Urinary bladder (tissue), 4 donors: ENCODE results near the gene ZNRF2. TPM values are rescaled to one million over a fixed set of nuclear protein-coding genes. Genes with fewer than 3 reads are reported as not detected.

ENCODE experiments used
- DNase-seq: peaks from one replicate; pipeline ENCODE4 v3.0.0-alpha.2; 2015; ENCODE audit errors: extremely low spot score
- H3K27ac ChIP-seq: one replicate; pipeline ENCODE4 v1.5.1; 2013; ENCODE audit warnings: low read depth, mild to moderate bottlenecking, moderate library complexity
- H3K36me3 ChIP-seq: one replicate; pipeline ENCODE4 v1.6.1; 2013; ENCODE audit warnings: mild to moderate bottlenecking, moderate library complexity; ENCODE audit not compliant: insufficient read depth
- H3K4me1 ChIP-seq: one replicate; pipeline ENCODE4 v1.6.1; 2013; ENCODE audit warnings: mild to moderate bottlenecking, moderate library complexity; ENCODE audit not compliant: insufficient read depth
- H3K4me3 ChIP-seq: one replicate; pipeline ENCODE4 v1.5.1; 2013; ENCODE audit warnings: low read depth, low read length
- WGBS: extraction: QIAGEN DNeasy Blood & Tissue Kit; methylation state at CpG from one replicate; pipeline ENCODE4 v1.1.7; 2013; 5-methylcytosine and 5-hydroxymethylcytosine counted together
- polyA plus RNA-seq: library from polyadenylated mRNA; stranded (reverse); fragments of 200-250 nt; gene quantifications from one replicate; pipeline ENCODE4 v1.2.3, GENCODE V29; 2013
- total RNA-seq: library from RNA; depleted of rRNA; stranded (reverse); fragments of >200 nt; gene quantifications from one replicate; pipeline ENCODE4 v1.2.3, GENCODE V29; 2014
- donor health status: healthy with polysubstance abuse.
- donor health status: healthy.

ZNRF2 gene
- total RNA-seq (40.0 TPM), polyA plus RNA-seq (5.6 TPM)

- WGBS: under 1% methylated on average over 96 of the region's 96 CpGs
- Histone ChIP-seq H3K36me3 (no peaks in the 10 kb centered on the region), H3K4me3 (peak within 1 kb of the TSS; percentile 89), H3K27ac (peak within 1 kb of the TSS; percentile 100), H3K4me1 (no peaks in the 10 kb centered on the region)
- DNase-seq: peak; percentile 90
These were observed at the start of gene ZNRF2 for GRCh38 chr7:30284298-30285066. Gene ZNRF2, plus strand, starts transcription at chr7:30284597. Its CDS starts 761 bp downstream, at chr7:30285358.

- WGBS: 72% methylated on average over 1 of the region's 1 CpG
- no peak overlapping the region for H3K27ac ChIP-seq
- H3K36me3 ChIP-seq: no peaks in the 10 kb centered on the region
- no peak overlapping the region for H3K4me3 ChIP-seq
- no peak for DNase-seq
- H3K4me1 ChIP-seq: no peaks in the 10 kb centered on the region
These were observed 47.1 kb upstream of the ZNRF2 start for GRCh38 chr7:30237271-30237695.

GRCh38 chr7:30238721-30239441, 45.5 kb upstream of the ZNRF2 start:
- Histone ChIP-seq H3K36me3 (no peaks in the 10 kb centered on the region), H3K4me1 (no peaks in the 10 kb centered on the region), H3K4me3 (no peak overlapping the region), H3K27ac (no peak overlapping the region)
- no peak for DNase-seq

- no peak for DNase-seq
- H3K27ac ChIP-seq: no peak overlapping the region
- H3K4me1 ChIP-seq: no peaks in the 10 kb centered on the region
- 87% methylated on average over 6 of the region's 6 CpGs for WGBS
- H3K36me3 ChIP-seq: no peaks in the 10 kb centered on the region
- no peak overlapping the region for H3K4me3 ChIP-seq
These were observed 44.1 kb upstream of the ZNRF2 start for GRCh38 chr7:30240106-30240800.

GRCh38 chr7:30241767-30242166, 42.6 kb upstream of the ZNRF2 start:
- WGBS: 88% methylated on average over 2 of the region's 2 CpGs
- no peak overlapping the region for H3K4me3 ChIP-seq
- no peak overlapping the region for H3K27ac ChIP-seq
- H3K36me3 ChIP-seq: no peaks in the 10 kb centered on the region
- DNase-seq: no peak
- H3K4me1 ChIP-seq: no peaks in the 10 kb centered on the region

GRCh38 chr7:30244340-30244739, 40.1 kb upstream of the ZNRF2 start:
- 81% methylated on average over 5 of the region's 5 CpGs for WGBS
- H3K4me1 ChIP-seq: no peaks in the 10 kb centered on the region
- no peak overlapping the region for H3K27ac ChIP-seq
- H3K36me3 ChIP-seq: no peaks in the 10 kb centered on the region
- no peak for DNase-seq
- no peak overlapping the region for H3K4me3 ChIP-seq

GRCh38 chr7:30245913-30246312, 38.5 kb upstream of the ZNRF2 start:
- Histone ChIP-seq H3K4me3 (no peak overlapping the region), H3K36me3 (no peaks in the 10 kb centered on the region), H3K27ac (no peak overlapping the region), H3K4me1 (no peaks in the 10 kb centered on the region)
- no peak for DNase-seq
- 88% methylated on average over 7 of the region's 7 CpGs for WGBS

GRCh38 chr7:30246392-30246791, 38.0 kb upstream of the ZNRF2 start:
- Histone ChIP-seq H3K27ac (no peak overlapping the region), H3K4me1 (no peaks in the 10 kb centered on the region), H3K4me3 (no peak overlapping the region), H3K36me3 (no peaks in the 10 kb centered on the region)
- 92% methylated on average over 8 of the region's 8 CpGs for WGBS
- no peak for DNase-seq

GRCh38 chr7:30247541-30248401, 36.6 kb upstream of the ZNRF2 start:
- H3K36me3 ChIP-seq: no peaks in the 10 kb centered on the region
- H3K27ac ChIP-seq: no peak overlapping the region
- no peak for DNase-seq
- no peaks in the 10 kb centered on the region for H3K4me1 ChIP-seq
- no peak overlapping the region for H3K4me3 ChIP-seq
- WGBS: 61% methylated on average over 6 of the region's 6 CpGs

GRCh38 chr7:30249316-30249715, 35.1 kb upstream of the ZNRF2 start:
- no peaks in the 10 kb centered on the region for H3K36me3 ChIP-seq
- WGBS: 91% methylated on average over 2 of the region's 2 CpGs
- H3K27ac ChIP-seq: no peak overlapping the region
- H3K4me3 ChIP-seq: no peak overlapping the region
- H3K4me1 ChIP-seq: no peaks in the 10 kb centered on the region
- DNase-seq: no peak

- Histone ChIP-seq H3K27ac (no peak overlapping the region), H3K36me3 (no peaks in the 10 kb centered on the region), H3K4me3 (no peak overlapping the region), H3K4me1 (no peaks in the 10 kb centered on the region)
- no peak for DNase-seq
- 80% methylated on average over 2 of the region's 2 CpGs for WGBS
These were observed 34.2 kb upstream of the ZNRF2 start for GRCh38 chr7:30249986-30250774.

GRCh38 chr7:30251708-30252329, 32.6 kb upstream of the ZNRF2 start:
- 88% methylated on average over 7 of the region's 7 CpGs for WGBS
- Histone ChIP-seq H3K27ac (no peak overlapping the region), H3K4me1 (no peaks in the 10 kb centered on the region), H3K36me3 (no peaks in the 10 kb centered on the region), H3K4me3 (no peak overlapping the region)
- no peak for DNase-seq
